T-cell (primary cell): ENCODE measurements around the gene GPD2. TPM values are rescaled to one million over a fixed set of nuclear protein-coding genes. Genes with fewer than 3 reads are reported as not detected.

Experiments
- ATAC-seq, 4 experiments: fragments of 200-7000 bp in 3 of 4; fragments of 150-1000 bp in 1 of 4; cut with Tn5 transposase; replicated peaks in 1 of 4; 1 replicate in 3 of 4; 2 replicates in 1 of 4; pipeline ENCODE4 v1.10.0; 2021; ENCODE audit warnings: moderate library complexity in 3 of 4, mild to moderate bottlenecking in 2 of 4, moderate number of reproducible peaks in 1 of 4
- CTCF ChIA-PET, 2 donors: fragments of 300-600 bp; sonication (Branson Sonifier 250); formaldehyde crosslinking; loops; one replicate each; lab custom pipeline; 2022; ENCODE audit warnings: antibody characterized with exemption in 2 of 2; lab: Charles Lee
- POLR2A ChIA-PET, 2 donors: fragments of 300-600 bp; sonication (Branson Sonifier 250); formaldehyde crosslinking; loops; one replicate each; lab custom pipeline; 2022; ENCODE audit warnings: antibody characterized with exemption in 2 of 2; lab: Charles Lee
- DNase-seq, 35 experiments: peaks; one replicate each; pipeline versions ENCODE4 v3.0.0 to v3.0.0-alpha.2; 2013 to 2023
- H3K27ac ChIP-seq: one replicate; pipeline ENCODE4 v1.5.1; 2013; ENCODE audit warnings: low read length
- H3K27me3 ChIP-seq, 2 experiments: replicated peaks in 1 of 2; 1 replicate in 1 of 2; 2 replicates in 1 of 2; pipeline versions ENCODE4 v1.6.1 to v1.7.0; 2013; ENCODE audit warnings: low read length in 1 of 2, mixed read lengths in 1 of 2; ENCODE audit not compliant: control insufficient read depth in 2 of 2, insufficient read depth in 2 of 2; ENCODE audit errors: extremely low read depth in 1 of 2
- H3K36me3 ChIP-seq, 2 donors: 1 replicate in 1 of 2; 2 replicates in 1 of 2; pipeline versions ENCODE4 v1.6.1 to v1.7.0; 2013; ENCODE audit warnings: low read length in 1 of 2; ENCODE audit not compliant: control insufficient read depth in 2 of 2, insufficient read depth in 1 of 2; ENCODE audit errors: extremely low read depth in 1 of 2
- H3K4me1 ChIP-seq, 2 experiments: 1 replicate in 1 of 2; 2 replicates in 1 of 2; pipeline versions ENCODE4 v1.6.1 to v1.7.0; 2013; ENCODE audit warnings: low read length in 2 of 2, mixed read lengths in 1 of 2; ENCODE audit not compliant: insufficient read depth in 2 of 2, control insufficient read depth in 1 of 2; ENCODE audit errors: extremely low read depth in 1 of 2
- H3K4me3 ChIP-seq, 2 donors: 1 replicate in 1 of 2; 2 replicates in 1 of 2; pipeline versions ENCODE4 v1.5.1 to v1.7.0; 2013; ENCODE audit warnings: mild to moderate bottlenecking in 2 of 2, low read length in 1 of 2, moderate library complexity in 1 of 2; ENCODE audit not compliant: control insufficient read depth in 1 of 2; ENCODE audit errors: extremely low read depth in 1 of 2
- H3K9me3 ChIP-seq: 2 replicates; pipeline ENCODE4 v1.7.0; 2013
- H3K27ac Mint-ChIP-seq, 2 donors: one replicate each; pipeline ENCODE4 v1.8.0; 2020 to 2021; ENCODE audit warnings: mild to moderate bottlenecking in 2 of 2, mixed read lengths in 2 of 2
- H3K27me3 Mint-ChIP-seq, 2 donors: one replicate each; pipeline ENCODE4 v1.8.0; 2021 to 2022; ENCODE audit warnings: mixed read lengths in 2 of 2
- H3K36me3 Mint-ChIP-seq: one replicate; pipeline ENCODE4 v1.8.0; 2021; ENCODE audit warnings: mixed read lengths
- H3K4me1 Mint-ChIP-seq, 3 donors: one replicate each; pipeline ENCODE4 v1.8.0; 2020 to 2022; ENCODE audit warnings: mixed read lengths in 3 of 3, mild to moderate bottlenecking in 1 of 3
- H3K4me3 Mint-ChIP-seq, 3 donors: one replicate each; pipeline ENCODE4 v1.8.0; 2020 to 2022; ENCODE audit warnings: mild to moderate bottlenecking in 3 of 3, mixed read lengths in 3 of 3, moderate library complexity in 3 of 3
- H3K9me3 Mint-ChIP-seq, 3 donors: one replicate each; pipeline ENCODE4 v1.8.0; 2020 to 2022; ENCODE audit warnings: mixed read lengths in 3 of 3
- WGBS: methylation state at CpG from one replicate; pipeline ENCODE4 v1.1.5; 2013; ENCODE audit warnings: missing lambda C conversion rate; ENCODE audit not compliant: insufficient coverage; 5-methylcytosine and 5-hydroxymethylcytosine counted together
- total RNA-seq, 35 experiments: library from RNA in 6 of 35; stranded (reverse) in 6 of 35; fragments of 120-200 nt in 1 of 35; gene quantifications; one replicate each; pipeline versions ENCODE4 v1.2.1 to v1.2.4 and lab custom pipeline; 2013 to 2026

The GPD2 gene
- total RNA-seq, 5 donors from 2014 or later (not counting 1 experiment from before 2014, with no cell fraction given), result 9.2 to 12.8 (median 10.5) TPM

- Histone ChIP-seq H3K4me1 (no peaks in the 10 kb centered on the region), H3K4me3 (no peak overlapping the region), H3K27ac (no peak overlapping the region), H3K36me3 (peaks cover 0 to 7% of the 10 kb centered on the region in 2 donors), H3K9me3 (no peaks in the 10 kb centered on the region), H3K27me3 (no peaks in the 10 kb centered on the region)
- WGBS, result 100% methylated on average over 1 of the region's 5 CpGs
- no peaks in the 10 kb centered on the region for H3K9me3 Mint-ChIP-seq
- no peak overlapping the region for H3K27ac Mint-ChIP-seq
- H3K4me1 Mint-ChIP-seq, result no peaks in the 10 kb centered on the region
- H3K4me3 Mint-ChIP-seq, result no peak overlapping the region
- ATAC-seq (no peak), DNase-seq (no peak)
- peaks cover 31% of the 10 kb centered on the region for H3K36me3 Mint-ChIP-seq
- no peaks in the 10 kb centered on the region for H3K27me3 Mint-ChIP-seq
- POLR2A ChIA-PET, result no interaction called here
- CTCF ChIA-PET, result interaction anchor here in 1 of 2 donors (0.6 kb wide), 1 partner anchor 10 kb away, joined by 6 read pairs; no protein-coding TSS in a partner anchor
Measured at GRCh38 chr2:156565066-156565710, 129.0 kb downstream of the GPD2 start.

- CTCF ChIA-PET, result interaction anchor here (0.5 to 1.1 kb wide), 3 partner anchors 15 to 114 kb away, joined by 3 to 7 read pairs (median 3); no protein-coding TSS in a partner anchor
- ATAC-seq, result no peak
- no peak overlapping the region for H3K27ac ChIP-seq
- Mint-ChIP-seq H3K9me3 (no peaks in the 10 kb centered on the region), H3K4me3 (no peak overlapping the region), H3K27me3 (no peaks in the 10 kb centered on the region), H3K36me3 (peaks cover 50% of the 10 kb centered on the region), H3K4me1 (peaks cover 0 to 7% (median 6%) of the 10 kb centered on the region in 3 donors), H3K27ac (no peak overlapping the region)
- no peaks in the 10 kb centered on the region for H3K9me3 ChIP-seq
- no peaks in the 10 kb centered on the region for H3K27me3 ChIP-seq
- H3K4me3 ChIP-seq, result no peak overlapping the region
- WGBS, result no CpG with 5 or more reads among the region's 2 CpGs
- H3K4me1 ChIP-seq, result no peaks in the 10 kb centered on the region
- no peak for DNase-seq
- H3K36me3 ChIP-seq, result peaks cover 0 to 8% of the 10 kb centered on the region in 2 donors
- POLR2A ChIA-PET, result no interaction called here
Measured at GRCh38 chr2:156573710-156574109, 137.5 kb downstream of the GPD2 start.

DNA sequence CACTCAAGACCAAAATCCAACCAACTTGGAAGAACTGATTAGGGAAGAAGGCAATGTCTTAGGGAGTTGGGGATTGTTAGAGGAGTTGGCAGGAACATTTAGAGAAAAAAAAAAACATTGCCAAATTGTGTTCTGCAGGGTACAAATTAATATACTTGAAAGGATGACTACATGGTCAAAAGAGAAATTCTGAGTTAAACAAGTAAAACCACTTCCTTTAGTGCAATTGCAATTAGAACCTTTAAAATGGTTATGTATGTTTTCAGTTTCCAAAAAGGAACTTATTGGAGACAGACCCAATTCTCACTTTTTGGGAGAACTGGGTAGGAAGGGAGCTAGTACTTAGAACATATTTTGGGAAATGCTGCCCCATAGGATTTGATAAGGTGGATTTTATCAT lies 137.9 kb downstream of the GPD2 start:
- DNase-seq (no peak), ATAC-seq (no peak)
- no peak overlapping the region for H3K27ac ChIP-seq
- Mint-ChIP-seq H3K36me3 (peaks cover 50% of the 10 kb centered on the region), H3K4me3 (no peak overlapping the region), H3K27me3 (no peaks in the 10 kb centered on the region), H3K4me1 (peaks cover 0 to 7% (median 6%) of the 10 kb centered on the region in 3 donors), H3K27ac (no peak overlapping the region), H3K9me3 (no peaks in the 10 kb centered on the region)
- CTCF ChIA-PET, result interaction anchor here in 1 of 2 donors (0.7 kb wide), 1 partner anchor 114 kb away, joined by 3 read pairs; no protein-coding TSS in a partner anchor
- H3K36me3 ChIP-seq, result peaks cover 0 to 8% of the 10 kb centered on the region in 2 donors
- H3K4me1 ChIP-seq, result no peaks in the 10 kb centered on the region
- POLR2A ChIA-PET, result no interaction called here
- no peaks in the 10 kb centered on the region for H3K9me3 ChIP-seq
- no peak overlapping the region for H3K4me3 ChIP-seq
- H3K27me3 ChIP-seq, result no peaks in the 10 kb centered on the region

DNA sequence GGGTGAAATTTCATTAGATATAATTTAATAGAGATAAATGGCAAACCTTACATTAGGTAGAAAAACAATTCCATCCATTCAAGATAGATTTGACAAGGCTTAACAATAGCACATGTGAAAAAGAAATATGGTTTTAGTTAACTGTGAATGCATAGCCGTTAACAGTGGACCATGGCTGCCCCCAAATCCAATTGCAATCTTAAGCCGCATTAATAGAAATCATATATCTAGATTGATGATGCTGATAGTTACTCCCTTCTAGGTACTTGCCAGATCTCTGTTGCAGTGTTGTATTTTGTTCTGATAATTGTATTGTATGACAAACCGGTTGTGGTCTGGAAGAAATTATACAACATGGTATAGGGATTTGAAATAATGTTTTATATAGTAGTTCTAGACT lies 139.8 kb downstream of the GPD2 start:
- no CpG with 5 or more reads among the region's 3 CpGs for WGBS
- no peaks in the 10 kb centered on the region for H3K27me3 Mint-ChIP-seq
- H3K9me3 Mint-ChIP-seq, result no peaks in the 10 kb centered on the region
- H3K4me1 Mint-ChIP-seq, result peaks cover 15 to 20% (median 15%) of the 10 kb centered on the region in 3 donors
- Histone ChIP-seq H3K4me3 (no peak overlapping the region), H3K27ac (no peak overlapping the region), H3K27me3 (no peaks in the 10 kb centered on the region), H3K9me3 (no peaks in the 10 kb centered on the region), H3K36me3 (peaks cover 0 to 2% of the 10 kb centered on the region in 2 donors), H3K4me1 (no peaks in the 10 kb centered on the region)
- ATAC-seq (no peak), DNase-seq (no peak)
- H3K36me3 Mint-ChIP-seq, result peaks cover 44% of the 10 kb centered on the region
- H3K27ac Mint-ChIP-seq, result no peak overlapping the region
- ChIA-PET POLR2A (no interaction called here), CTCF (interaction anchor here in 1 of 2 donors (0.6 kb wide), 1 partner anchor 154 kb away, joined by 3 read pairs; no protein-coding TSS in a partner anchor)
- H3K4me3 Mint-ChIP-seq, result no peak overlapping the region

GRCh38 chr2:156580501-156580900 lies 144.3 kb downstream of the GPD2 start:
- H3K4me3 Mint-ChIP-seq, result no peak overlapping the region
- no peaks in the 10 kb centered on the region for H3K27me3 Mint-ChIP-seq
- H3K4me1 Mint-ChIP-seq, result peaks cover 8 to 16% (median 14%) of the 10 kb centered on the region in 3 donors
- Histone ChIP-seq H3K4me3 (no peak overlapping the region), H3K9me3 (no peaks in the 10 kb centered on the region), H3K36me3 (peaks cover 0 to 8% of the 10 kb centered on the region in 2 donors), H3K27ac (no peak overlapping the region), H3K27me3 (no peaks in the 10 kb centered on the region), H3K4me1 (no peaks in the 10 kb centered on the region)
- H3K9me3 Mint-ChIP-seq, result no peaks in the 10 kb centered on the region
- ATAC-seq, result peak in 3 of 4 experiments; percentile 44 to 71 (median 58)
- peak overlapping the region in 1 of 2 donors; percentile 14 for H3K27ac Mint-ChIP-seq
- peak in 2 of 35 experiments; percentile 1 to 19 for DNase-seq
- peaks cover 32% of the 10 kb centered on the region for H3K36me3 Mint-ChIP-seq
- CTCF ChIA-PET, result interaction anchor here in 1 of 2 donors (1.1 kb wide), 1 partner anchor 9 kb away, joined by 3 read pairs; no protein-coding TSS in a partner anchor
- POLR2A ChIA-PET, result no interaction called here

DNA sequence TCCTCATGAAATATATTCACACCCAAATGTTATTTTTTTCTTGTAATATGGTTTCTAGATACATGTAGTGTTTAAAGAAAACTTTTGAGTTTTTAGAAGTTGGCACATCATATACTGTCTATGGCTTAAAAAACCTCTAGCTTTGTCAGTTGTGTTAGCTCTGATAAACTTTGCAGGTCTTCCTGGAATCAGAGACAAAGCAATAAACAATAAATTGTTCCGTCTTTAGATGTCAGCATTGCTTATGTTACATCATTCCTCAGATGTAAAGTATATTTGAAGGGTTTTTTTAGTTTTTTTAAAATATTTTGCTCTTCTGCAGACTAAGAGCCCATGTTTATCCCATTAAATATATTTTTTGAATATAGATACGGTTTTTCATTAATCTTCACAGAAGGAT lies 145.1 kb downstream of the GPD2 start:
- peaks cover 0 to 8% of the 10 kb centered on the region in 2 donors for H3K36me3 ChIP-seq

More for the DNA sequence above, 145.1 kb downstream of the GPD2 start:
- Histone ChIP-seq H3K27me3 (no peaks in the 10 kb centered on the region), H3K4me1 (no peaks in the 10 kb centered on the region), H3K4me3 (no peak overlapping the region), H3K9me3 (no peaks in the 10 kb centered on the region), H3K27ac (no peak overlapping the region)
- CTCF ChIA-PET, result interaction anchor here in 1 of 2 donors (1.1 kb wide), 1 partner anchor 8 kb away, joined by 3 read pairs; no protein-coding TSS in a partner anchor
- Mint-ChIP-seq H3K4me1 (peaks cover 8 to 16% (median 14%) of the 10 kb centered on the region in 3 donors), H3K27me3 (no peaks in the 10 kb centered on the region), H3K36me3 (peaks cover 29% of the 10 kb centered on the region), H3K9me3 (no peaks in the 10 kb centered on the region), H3K27ac (no peak overlapping the region), H3K4me3 (no peak overlapping the region)
- WGBS, result no CpG with 5 or more reads among the region's 2 CpGs
- no peak for ATAC-seq
- DNase-seq, result no peak
- POLR2A ChIA-PET, result no interaction called here
